ENCODE measurements around the gene SP3.
A peak's percentile ranks its signal among the peaks of the same experiment; 100 is the strongest.

The SP3 gene

DNA sequence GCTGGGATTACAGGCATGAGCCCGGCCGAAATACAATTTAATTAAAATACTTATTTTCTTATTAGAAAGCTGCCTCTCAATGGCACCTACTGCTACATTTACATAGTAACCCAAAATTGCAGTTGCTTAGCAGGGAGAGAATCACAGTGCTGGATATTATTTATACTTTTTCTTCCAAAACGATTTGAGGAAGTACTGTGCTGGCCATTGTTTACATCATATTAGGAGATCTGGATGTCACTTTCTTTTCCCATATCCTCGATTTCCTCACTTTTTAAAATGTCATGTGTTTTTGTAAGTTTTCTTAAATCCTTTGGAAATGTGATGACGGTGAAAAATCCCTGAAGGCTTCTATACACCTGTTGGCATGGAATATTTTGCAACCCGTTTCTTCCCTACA lies 3.4 kb upstream of the SP3 start:
- FAIRE-seq: no peak

DNA sequence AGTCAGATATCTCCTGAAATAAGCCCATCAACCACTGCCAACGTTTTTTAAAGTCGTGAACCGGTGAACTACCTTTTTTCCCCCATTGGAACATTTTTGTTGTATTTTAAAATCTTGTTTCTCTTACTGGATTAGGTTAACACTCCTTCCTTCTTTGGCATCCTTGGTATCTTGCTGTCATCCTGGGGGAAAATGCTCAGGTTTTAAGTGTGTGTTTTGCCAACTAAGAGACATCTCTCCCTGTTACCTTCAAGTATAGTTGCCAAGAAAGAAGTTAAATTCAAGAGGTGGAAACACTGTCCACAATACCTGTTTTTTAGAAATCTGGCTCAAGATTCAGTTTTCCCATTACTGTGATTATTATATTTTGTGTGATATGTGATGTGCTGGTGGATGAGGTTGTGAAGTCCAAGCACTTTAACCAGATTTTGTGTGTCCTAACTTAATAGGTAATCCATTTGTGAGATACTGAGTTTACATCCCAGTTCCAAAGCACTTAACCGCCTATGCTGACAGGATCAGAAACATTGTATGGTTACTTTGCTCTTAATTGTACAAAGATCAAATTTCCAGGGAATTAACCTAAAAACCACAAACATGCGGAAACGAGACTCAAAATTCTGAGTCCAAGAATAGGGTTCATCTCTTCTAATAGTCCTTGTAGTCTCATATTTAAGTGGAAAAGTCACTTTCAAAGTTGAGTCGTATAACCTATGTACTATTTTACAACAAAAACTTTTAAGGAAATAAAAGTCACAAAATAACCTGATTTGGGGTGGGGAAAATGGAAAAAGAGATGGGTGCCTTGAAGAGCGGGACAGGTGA lies 1.3 kb upstream of the SP3 start:
- FAIRE-seq (no peak), DNase-seq (ENCODE audit: low spot score) (no peak)

More for the DNA sequence above, 3.4 kb upstream of the SP3 start:
- DNase-seq (ENCODE audit: low spot score): no peak

DNA sequence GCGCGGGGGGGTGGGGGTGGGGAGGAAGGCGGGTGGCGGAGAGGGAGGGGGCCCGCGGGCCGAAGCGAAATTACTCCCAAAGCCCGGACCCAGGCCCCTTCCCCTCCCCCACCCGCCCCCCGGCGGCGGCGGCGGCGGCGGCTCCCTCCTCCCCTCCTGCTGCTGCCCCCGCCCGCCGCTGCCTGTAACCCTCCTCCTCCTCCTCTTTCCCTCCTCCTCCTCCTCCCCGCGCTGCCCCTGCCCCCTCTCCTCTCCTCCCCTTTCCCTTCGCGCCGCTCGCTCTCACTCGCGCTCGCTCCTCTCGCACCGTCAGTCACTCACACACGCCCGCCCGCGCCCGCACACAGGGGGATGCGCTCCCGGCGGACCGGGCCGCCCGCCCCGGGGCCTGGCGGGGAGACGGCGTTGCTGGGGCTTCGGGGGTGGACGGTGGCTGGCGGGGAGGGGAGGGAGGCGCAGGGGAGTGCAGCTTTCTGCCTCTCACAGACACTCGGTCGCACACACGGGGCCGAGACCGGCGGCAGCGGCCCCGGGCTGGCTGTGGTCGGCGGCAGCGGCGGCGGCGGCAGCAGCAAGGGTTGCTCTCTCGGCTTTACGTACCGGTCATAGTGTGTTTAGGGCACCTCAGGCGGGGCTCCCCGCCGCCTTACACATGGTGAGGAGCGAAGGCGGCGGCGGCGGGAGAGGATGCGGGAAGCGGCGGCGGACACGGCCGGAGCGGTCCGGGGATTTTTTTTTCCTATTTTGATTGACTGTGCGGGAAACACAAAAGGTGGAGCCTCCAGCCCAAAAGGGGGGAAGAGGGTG lies 405 bp downstream of the SP3 start:
- peak; percentile 78 for FAIRE-seq
- DNase-seq (ENCODE audit: low spot score): peak; percentile 84

DNA sequence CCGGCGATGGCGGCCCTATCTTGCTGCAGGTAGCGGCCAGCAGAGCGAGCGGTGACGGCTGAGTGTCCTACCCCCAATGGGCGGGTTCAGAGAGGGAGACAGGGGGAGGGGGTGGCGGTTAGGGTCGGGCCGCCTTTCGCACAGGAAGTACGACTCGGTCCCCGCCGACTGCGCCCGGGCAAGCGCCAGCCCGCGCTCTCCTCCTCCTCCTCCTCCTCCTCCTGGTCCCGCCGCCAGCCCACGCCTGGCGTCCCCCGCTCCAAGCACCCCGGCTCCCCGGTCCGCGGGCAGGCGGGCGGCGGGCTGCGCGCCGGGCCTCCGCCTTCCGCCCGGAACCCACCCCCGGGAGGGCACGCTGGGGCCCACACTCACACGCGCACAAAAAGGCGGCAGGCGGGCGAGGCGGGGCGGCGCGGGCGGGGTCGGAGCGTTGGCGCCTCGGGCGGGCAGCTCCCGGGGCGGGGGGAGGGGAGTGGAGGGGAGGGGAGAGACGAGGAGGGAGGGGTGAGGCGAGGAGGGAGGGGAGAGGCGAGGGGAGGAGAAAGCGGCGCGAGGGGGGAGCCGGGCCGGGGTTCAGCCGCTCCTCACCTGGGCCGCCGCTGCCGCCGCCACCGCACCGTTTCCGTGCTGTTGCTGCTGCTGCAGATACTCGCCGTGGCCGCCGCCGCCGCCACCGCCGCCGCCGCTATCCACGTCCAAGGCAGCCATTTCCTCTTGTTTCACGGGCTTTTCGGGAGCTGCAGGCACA lies 1.2 kb downstream of the SP3 start:
- FAIRE-seq (peak; percentile 79), DNase-seq (ENCODE audit: low spot score) (peak; percentile 87)

GRCh38 chr2:173963323-173963816 lies 1.8 kb downstream of the SP3 start:
- FAIRE-seq (no peak), DNase-seq (ENCODE audit: low spot score) (peak; percentile 29)

DNA sequence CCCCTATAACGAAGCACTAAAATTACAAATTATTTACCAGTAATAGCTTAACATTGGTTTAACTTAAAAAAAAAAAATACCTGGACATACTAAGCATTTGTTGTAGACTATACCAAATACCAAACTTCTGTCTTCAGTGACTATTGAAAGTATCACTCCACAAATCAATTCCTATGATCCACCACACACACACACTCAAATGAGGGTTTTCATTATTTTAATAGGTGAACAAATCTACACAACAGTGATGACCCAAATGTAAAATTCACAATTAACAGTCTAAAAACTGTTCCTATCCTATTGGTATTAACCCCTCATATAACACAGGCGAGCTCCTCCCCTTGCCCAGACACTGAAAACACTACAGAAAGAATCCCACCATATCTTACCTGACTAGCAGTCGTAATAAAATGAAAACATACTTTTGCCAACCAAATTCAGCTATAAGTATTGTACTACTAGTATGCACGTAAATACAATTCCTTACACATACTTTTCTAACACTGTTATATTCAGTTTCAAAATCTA lies 2.5 kb downstream of the SP3 start:
- FAIRE-seq (no peak), DNase-seq (ENCODE audit: low spot score) (no peak)

DNA sequence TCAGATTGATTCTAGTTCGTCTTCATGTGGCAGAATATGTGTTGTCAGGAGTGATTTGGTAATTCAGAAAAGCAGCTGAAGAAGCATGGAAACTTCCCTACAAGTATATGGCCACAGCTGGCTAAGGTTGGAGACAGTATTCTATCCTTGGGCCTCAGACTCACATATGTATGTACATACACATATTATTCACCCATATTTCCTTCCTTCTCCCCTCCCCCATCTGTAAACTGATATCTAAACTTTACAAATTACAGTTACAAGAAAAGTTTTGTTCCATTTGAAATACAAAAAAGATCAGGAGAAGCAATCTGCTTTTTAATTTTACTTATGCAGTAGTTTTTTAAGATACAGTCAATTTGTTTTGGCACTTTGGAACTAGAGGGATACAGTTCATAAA lies 3.1 kb downstream of the SP3 start:
- FAIRE-seq: no peak
- no peak for DNase-seq (ENCODE audit: low spot score)

GRCh38 chr2:173961346-173961705 lies 3.8 kb downstream of the SP3 start:
- DNase-seq (ENCODE audit: low spot score) (no peak), FAIRE-seq (no peak)

DNA sequence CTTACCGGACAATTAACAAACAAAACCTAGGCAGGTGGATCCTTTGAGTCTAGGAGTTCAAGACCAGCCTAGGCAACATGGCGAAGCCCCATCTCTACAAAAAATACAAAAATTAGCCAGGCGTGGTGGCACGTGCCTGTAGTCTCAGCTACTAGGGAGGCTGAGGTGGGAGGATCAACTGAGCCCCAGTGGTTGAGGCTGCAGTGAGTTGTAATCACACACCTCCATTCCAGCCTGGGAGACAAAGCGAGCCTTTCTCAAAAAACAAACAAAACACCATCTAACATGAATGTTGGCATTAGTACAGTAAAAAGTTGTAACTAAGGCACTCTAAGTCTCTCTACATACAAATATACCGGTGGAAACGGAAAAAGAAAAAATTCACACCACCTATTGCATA lies 5.3 kb downstream of the SP3 start:
- FAIRE-seq: no peak
- no peak for DNase-seq (ENCODE audit: low spot score)

GRCh38 chr2:173959358-173959884 lies 5.8 kb downstream of the SP3 start:
- DNase-seq (ENCODE audit: low spot score): no peak
- FAIRE-seq: no peak

- no peak for DNase-seq (ENCODE audit: low spot score)
- no peak for FAIRE-seq
Measured at GRCh38 chr2:173958198-173958846, 6.9 kb downstream of the SP3 start.

GRCh38 chr2:173957517-173957916 lies 7.7 kb downstream of the SP3 start:
- no peak for FAIRE-seq
- DNase-seq (ENCODE audit: low spot score): no peak

DNA sequence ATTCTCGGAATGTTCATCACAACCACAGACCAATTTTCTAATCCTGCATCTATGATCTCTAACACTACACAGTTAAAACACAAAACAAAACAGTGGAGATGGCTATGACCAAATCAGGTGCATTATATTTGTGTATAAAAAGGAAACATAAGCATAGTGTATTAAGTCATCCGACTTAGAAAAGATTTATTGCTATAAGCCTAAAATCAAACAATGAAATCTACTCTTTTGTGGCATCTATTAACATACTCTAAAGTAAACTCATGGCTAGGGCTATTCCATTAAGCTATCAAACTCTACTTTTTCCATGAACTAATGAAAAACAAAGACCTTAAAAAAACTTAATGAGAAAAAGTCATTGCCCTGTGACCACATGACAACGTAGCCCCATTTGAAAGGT lies 8.7 kb downstream of the SP3 start:
- DNase-seq (ENCODE audit: low spot score) (no peak), FAIRE-seq (no peak)

DNA sequence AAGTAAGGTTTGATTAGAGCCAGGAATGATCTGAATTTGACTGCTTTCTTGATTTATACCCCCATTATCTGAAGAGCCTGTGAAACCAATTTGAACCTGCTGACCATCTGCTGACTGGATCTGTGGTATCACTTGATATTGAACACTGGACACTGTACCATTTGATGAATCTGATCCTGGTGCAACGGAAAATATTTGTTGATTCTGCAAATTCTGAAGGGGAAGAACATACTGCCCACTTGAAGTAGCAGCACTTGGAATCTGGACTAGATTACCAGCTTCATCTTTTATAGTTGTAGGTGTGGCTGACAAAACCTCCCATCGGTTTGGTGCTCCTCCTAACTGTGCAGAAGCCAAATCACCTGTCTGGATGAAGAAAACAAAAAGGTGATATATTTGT lies 9.3 kb downstream of the SP3 start:
- FAIRE-seq (no peak), DNase-seq (ENCODE audit: low spot score) (no peak)

DNA sequence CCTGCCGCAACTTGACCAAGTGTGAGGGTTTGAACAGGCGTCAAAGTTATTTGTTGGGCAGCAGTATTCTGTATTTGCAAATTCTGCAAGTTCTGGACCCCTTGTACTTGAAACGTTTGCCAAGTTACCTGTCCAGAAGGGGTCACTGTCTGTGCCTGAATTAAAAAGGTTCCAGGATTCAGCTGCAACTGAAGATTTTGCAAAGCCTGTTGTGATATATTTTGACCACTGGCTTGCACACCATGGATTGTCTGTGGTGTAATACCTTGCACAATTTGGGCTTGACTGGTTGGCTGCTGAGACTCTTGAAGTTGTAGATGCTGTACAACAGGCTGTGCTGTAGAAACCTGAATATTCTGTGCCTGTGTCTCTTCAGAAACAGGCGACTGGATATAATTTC lies 10.2 kb downstream of the SP3 start:
- FAIRE-seq (no peak), DNase-seq (ENCODE audit: low spot score) (no peak)

GRCh38 chr2:173953047-173953424 lies 12.1 kb downstream of the SP3 start:
- DNase-seq (ENCODE audit: low spot score) (no peak), FAIRE-seq (no peak)

DNA sequence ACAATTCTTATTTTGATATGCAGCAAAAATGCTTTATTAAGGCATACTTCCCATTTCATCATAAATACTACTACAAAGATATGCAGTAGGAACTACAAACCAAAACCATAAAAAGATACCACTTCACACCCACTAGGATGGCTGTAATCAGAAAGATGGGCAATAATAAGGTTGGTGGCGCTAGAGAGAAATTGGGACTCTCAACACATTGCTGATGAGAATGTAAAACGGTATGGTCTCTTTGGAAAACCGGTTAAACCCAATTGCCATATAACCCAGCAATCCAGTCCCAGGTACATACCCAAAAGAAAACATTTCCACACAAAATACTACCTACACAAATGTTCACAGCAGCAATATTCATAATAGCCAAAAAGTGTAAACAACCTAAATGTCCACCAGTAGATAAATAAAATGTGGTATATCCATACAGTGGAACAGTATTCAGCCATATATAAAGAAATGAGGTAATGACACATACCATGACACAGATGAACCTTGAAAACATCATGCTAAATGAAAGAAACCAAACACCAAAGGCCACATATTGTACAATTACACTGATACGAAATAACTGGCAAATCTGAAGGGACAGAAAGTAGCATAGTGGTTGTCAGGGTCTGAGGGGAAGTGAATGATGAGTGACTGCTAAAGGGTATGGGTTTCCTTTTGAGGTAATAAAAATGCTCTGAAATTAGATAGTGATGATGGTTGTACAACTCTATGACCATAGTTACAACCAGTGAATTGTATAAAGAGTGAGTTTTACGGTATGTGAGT lies 12.7 kb downstream of the SP3 start:
- no peak for DNase-seq (ENCODE audit: low spot score)
- no peak for FAIRE-seq

- DNase-seq (ENCODE audit: low spot score) (no peak), FAIRE-seq (no peak)
Measured at GRCh38 chr2:173948842-173949241, 16.3 kb downstream of the SP3 start.

DNA sequence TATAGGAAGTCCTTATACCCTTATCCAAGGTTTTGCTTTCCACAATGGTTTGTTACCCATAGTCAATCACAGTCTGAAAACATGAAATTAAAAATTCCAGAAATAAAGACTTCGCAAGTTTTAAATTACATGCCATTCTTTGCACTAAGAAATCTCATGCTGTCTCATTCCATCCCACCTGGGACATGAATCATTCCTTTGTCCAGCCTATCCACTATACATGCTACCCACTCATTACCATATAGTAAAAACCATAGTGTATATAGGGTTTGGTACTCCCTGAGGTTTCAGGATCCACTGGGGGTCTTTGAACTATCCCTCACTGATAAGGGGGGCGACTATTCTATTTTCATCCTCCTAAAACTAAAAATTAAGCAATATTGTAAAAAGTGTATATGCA lies 17.0 kb downstream of the SP3 start:
- FAIRE-seq: no peak
- no peak for DNase-seq (ENCODE audit: low spot score)

DNA sequence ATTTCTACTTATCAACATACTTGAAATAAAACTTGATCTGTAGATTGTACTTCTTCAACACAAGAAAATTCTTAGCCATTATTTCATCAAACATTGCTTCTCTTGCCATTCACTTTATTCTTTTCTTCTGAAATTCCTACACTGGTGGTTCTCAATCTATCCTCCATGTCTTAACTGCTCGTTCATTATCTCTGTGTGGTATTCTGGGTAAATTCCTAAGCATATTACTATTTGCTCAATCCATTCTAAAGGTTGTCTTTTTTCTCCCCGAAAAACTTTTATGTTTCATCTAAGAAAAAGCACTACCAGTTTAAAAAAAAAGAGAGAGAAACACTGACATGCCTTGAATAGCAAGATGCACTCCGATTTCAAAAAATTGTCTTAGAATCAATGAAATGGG lies 18.0 kb downstream of the SP3 start:
- no peak for DNase-seq (ENCODE audit: low spot score)
- FAIRE-seq: no peak

Data from urothelium cell line (cell line).